ENCODE measurements around the gene TRIM45.

Gene TRIM45, protein sequence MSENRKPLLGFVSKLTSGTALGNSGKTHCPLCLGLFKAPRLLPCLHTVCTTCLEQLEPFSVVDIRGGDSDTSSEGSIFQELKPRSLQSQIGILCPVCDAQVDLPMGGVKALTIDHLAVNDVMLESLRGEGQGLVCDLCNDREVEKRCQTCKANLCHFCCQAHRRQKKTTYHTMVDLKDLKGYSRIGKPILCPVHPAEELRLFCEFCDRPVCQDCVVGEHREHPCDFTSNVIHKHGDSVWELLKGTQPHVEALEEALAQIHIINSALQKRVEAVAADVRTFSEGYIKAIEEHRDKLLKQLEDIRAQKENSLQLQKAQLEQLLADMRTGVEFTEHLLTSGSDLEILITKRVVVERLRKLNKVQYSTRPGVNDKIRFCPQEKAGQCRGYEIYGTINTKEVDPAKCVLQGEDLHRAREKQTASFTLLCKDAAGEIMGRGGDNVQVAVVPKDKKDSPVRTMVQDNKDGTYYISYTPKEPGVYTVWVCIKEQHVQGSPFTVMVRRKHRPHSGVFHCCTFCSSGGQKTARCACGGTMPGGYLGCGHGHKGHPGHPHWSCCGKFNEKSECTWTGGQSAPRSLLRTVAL

DNA sequence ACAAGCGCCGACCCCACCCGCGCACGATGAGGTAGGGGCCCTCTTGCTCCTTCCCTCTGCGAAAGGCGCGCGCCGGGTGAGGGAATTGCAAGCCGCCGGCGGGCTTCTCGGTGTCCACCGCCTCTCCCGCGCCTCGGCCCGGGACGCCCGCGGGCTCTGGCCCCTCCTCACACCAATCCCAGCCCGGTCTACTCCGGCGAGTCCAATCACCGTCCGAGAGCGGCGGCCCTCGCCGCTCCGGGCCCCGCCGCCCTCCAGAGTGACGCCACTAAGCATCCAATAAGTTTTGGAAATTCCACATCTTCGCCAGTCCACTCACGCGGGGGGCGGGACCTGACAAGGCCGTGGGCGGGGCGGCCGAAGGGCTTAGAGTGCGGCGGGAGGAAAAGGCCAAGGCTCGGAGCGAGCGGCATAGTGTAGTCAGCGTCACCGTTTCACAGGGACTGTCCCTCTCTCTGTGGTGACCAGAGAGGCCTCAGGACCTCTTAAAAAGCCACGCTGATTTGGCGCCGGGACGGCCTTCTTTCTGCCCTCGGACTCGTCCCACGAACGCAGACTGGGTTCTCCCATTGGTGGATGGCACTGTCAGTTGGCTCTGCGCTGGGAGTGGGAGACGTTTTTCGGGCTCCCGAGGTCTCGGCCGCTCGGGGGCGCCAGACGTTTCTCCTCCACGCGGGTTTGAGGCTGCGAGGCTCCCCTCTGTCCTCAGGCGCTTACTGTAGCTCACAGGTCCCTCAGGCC, at the start of gene TRIM45:
Gene TRIM45, minus strand, starts transcription at position 161 of the 741 bp plus-strand sequence. CDS start 548 bp downstream, outside the sequence.
- peak; percentile 96 for DNase-seq
- in situ Hi-C loops (cut with HindIII; ENCODE audit: low pct_ligation_motif_present, low sequenced_read_pairs) = loop anchor here (25.0 kb wide), 1 partner anchor 166 kb away; no protein-coding TSS in a partner anchor
- H3K36me3 ChIP-seq (replicated peaks) = no peaks in the 10 kb centered on the region
- H3K4me3 ChIP-seq (ENCODE audit: low read depth, low read length) = peak within 1 kb of the TSS; percentile 89
- H3K27me3 ChIP-seq (replicated peaks) = no peaks in the 10 kb centered on the region
- TF ChIP-seq CTCF (IDR thresholded peaks at IDR 0.05; ENCODE audit: low read depth, low read length, missing control alignments) = peak; percentile 92
- H3K27ac ChIP-seq = peak within 1 kb of the TSS; percentile 95

GRCh38 chr1:117169871-117170596, 48.5 kb upstream of the TRIM45 start:
- Histone ChIP-seq H3K27me3 (replicated peaks) (no peaks in the 10 kb centered on the region), H3K36me3 (replicated peaks) (no peaks in the 10 kb centered on the region), H3K27ac (no peak overlapping the region), H3K4me3 (ENCODE audit: low read depth, low read length) (no peak overlapping the region)
- in situ Hi-C loops (cut with HindIII; ENCODE audit: low pct_ligation_motif_present, low sequenced_read_pairs) = no loop called here
- no peak for TF ChIP-seq CTCF (IDR thresholded peaks at IDR 0.05; ENCODE audit: low read depth, low read length, missing control alignments)
- no peak for DNase-seq

DNA sequence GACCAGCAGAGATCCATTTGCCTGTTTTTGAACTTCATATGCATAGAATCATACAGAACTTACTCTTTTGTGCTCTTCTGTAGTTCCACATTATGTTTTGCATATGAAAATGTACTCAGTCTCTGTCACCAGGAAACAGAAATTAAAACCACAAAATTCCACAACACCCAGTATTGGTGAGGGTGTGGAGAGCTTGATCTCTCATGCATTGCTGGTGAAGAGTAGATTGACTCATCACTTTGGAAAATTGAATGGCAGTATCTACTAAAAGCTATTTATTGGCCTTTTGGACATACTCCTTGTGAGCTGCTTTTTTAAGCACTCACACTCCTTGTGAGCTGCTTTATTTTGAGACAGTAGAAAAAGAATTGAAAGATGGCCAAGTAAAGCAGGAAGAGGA, 45.9 kb upstream of the TRIM45 start:
- TF ChIP-seq CTCF (IDR thresholded peaks at IDR 0.05; ENCODE audit: low read depth, low read length, missing control alignments) = no peak
- Histone ChIP-seq H3K4me3 (ENCODE audit: low read depth, low read length) (no peak overlapping the region), H3K27me3 (replicated peaks) (no peaks in the 10 kb centered on the region), H3K27ac (no peak overlapping the region), H3K36me3 (replicated peaks) (no peaks in the 10 kb centered on the region)
- in situ Hi-C loops (cut with HindIII; ENCODE audit: low pct_ligation_motif_present, low sequenced_read_pairs) = no loop called here
- DNase-seq = no peak

GRCh38 chr1:117166076-117166475, 44.5 kb upstream of the TRIM45 start:
- DNase-seq = peak; percentile 65

More at GRCh38 chr1:117166076-117166475, 44.5 kb upstream of the TRIM45 start:
- H3K27me3 ChIP-seq (replicated peaks) = no peaks in the 10 kb centered on the region
- no peaks in the 10 kb centered on the region for H3K36me3 ChIP-seq (replicated peaks)
- H3K27ac ChIP-seq = no peak overlapping the region
- in situ Hi-C loops (cut with HindIII; ENCODE audit: low pct_ligation_motif_present, low sequenced_read_pairs) = no loop called here
- no peak for TF ChIP-seq CTCF (IDR thresholded peaks at IDR 0.05; ENCODE audit: low read depth, low read length, missing control alignments)
- no peak overlapping the region for H3K4me3 ChIP-seq (ENCODE audit: low read depth, low read length)
